ENCODE data around the gene C14orf180.

Gene C14orf180

DNA sequence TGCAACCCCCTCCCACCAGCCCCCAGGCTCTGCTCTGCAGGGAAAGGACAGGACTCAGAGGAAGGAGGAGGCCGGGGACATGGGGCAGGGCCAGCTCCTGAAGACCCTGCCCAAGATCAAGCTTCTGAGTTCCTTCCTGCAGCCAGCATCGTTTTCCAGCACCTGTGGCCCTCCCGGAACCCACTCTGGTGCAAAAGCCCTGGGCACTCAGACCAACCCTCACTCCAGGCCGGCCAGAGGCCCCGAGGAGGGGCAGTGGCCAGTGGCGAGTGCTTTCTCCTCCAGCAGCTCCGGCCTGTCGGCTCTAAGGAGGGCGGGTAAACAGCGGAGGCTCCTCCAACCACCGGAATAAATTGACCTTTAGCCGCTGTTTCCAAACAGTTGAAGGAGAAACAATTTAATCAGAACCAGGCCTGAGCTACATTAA, 14.2 kb downstream of the C14orf180 start:
- DNase-seq (ENCODE audit: low read depth): no peak

DNA sequence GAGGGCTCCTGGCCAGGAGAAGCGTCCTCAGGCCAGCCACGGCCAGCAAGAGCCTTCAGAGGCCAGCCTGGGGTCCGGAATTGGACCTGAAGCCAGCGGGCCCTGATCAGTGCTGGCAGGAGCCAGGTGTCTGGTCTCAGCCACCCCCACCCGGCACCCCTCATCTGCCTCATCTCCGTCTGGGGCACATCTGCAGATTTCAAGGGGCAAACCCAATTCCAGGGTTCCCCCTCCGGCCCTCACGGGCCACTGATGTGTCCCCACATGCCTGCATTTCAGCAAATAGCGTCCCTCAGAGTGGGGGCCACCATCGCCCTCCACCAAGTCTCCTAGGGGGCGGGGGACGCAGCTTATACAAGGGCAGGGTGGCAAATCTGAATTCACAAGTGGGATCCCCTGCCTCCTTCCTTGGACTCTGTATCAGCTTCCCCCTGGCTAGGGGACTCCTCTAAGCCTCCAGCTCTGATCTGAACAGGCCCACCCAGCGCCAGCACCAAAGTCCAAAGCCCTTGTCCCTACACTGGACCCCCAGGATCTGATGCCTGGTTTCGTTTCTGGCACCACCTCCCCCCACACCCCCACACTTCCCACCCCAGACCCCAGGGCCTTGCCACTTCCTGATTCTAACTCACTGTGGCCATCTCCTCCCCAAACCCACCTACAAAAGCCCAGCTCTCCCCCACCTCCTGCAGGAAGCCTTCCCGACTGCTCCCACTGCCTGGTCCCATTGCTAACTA, 14.9 kb downstream of the C14orf180 start:
- DNase-seq (ENCODE audit: low read depth): no peak

DNA sequence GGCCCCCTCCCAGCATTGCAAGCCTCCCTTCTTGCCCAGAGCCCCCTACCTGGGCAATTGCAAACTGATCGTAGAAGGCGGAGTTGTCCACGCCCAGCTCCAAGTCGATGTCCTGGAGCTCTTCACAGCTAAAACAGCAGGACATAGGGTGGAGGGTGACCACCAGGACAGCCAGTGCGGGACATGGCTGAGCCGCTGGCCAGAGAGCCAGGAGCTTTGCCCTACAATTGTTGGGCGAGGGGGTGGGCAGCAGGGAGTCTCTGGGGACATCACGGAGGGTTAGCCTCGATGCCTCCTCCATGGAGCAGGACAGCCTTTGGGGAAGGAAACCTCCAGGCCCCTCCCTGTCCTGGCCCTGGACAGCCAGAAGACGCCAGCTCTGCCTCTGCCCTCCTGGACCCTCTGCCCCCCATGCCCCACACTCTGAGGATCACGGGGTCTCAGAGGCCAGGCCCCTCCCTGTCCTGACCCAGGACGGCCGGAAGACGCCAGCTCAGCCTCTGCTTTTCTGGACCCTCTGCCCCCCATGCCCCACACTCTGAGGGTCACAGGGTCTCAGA, 15.6 kb downstream of the C14orf180 start:
- no peak for DNase-seq (ENCODE audit: low read depth)

DNA sequence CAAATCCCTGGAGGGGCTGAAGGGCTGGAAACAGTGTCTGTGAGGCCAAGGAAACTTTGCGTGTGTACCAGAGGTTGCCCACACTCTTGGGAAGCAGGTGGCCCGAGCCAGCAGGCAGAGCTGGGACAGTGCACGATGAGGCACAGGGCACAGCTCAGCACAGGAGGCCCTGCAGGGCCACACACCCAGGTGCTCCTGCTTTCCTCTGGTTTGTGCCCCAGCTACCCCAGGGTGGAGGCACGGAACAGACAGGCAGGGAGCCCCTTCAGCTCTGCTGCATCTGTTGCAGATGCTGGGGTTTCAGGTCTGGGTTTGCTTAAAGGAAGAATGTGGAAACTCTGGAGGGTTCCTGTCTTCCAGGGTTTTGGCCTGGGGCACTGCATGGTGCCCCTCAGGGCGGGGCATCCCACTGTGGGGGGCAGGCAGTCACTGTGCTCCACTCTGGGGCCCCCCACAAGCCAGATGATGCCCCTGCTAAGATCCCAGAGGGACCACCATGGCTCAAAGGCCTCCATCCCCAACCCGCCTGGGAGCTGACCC, 16.4 kb downstream of the C14orf180 start:
- no peak for DNase-seq (ENCODE audit: low read depth)

DNA sequence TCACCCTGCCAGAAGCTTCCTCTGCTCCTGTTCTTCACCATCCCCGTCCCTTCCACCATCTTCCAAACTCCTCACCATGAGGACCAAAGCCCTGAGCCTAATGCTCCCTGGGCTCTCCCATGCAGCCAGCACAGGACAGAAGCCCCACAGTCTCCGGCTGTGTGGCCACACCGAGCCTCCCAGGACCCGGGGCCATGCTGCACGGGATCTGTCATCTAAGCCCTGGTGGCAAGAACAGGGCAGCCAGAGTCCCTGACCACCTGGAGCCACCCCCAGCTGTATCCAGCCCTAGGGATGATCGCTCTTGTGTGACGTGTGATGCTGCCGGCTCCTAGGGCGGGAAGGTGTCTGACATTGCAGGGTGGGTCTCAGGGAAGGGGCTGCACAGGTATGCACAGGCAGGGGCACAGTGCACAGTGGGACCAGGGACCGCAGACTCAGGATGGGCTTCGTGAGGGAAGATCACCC, 16.9 kb downstream of the C14orf180 start:
- DNase-seq (ENCODE audit: low read depth): no peak

DNA sequence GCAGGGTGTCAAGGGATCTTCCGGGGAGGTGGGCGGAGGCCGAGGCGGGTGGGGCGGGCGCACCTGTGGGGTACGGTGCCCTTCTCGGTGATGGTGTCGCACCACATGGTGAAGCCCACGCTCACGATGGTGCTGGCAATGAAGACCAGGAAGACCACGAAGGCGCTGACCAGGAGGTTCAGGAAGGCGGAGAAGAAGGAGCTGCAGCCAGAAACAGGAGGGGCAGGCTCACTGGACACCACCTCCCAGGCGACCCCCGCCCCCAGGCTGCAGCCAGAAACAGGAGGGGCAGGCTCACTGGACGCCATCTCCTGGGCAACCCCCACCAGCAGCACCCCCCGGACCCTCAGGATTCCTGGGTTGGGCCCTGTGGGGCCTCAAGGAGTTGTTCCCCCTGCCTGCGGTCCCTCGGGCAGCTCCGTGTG, 17.4 kb downstream of the C14orf180 start:
- DNase-seq (ENCODE audit: low read depth): no peak

DNA sequence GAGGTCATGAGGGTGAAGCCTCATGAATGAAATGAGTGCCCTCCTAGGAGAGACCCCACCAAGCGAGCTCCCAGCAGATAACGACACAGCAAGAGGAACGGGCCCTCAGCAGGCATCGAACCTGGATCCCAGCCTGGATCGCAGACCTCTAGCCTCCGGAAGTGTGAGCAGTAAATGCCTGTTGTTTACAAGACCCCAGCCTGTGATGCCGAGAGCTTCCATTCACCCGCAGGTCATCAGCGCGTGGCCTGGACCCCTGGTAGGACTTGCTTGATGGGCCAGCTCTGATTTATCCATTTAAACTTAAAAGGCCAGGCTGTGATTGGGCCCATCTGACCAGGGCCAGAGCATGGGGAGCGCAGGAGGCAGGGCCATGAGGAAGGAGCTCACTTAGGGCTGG, 18.0 kb downstream of the C14orf180 start:
- DNase-seq (ENCODE audit: low read depth): no peak

DNA sequence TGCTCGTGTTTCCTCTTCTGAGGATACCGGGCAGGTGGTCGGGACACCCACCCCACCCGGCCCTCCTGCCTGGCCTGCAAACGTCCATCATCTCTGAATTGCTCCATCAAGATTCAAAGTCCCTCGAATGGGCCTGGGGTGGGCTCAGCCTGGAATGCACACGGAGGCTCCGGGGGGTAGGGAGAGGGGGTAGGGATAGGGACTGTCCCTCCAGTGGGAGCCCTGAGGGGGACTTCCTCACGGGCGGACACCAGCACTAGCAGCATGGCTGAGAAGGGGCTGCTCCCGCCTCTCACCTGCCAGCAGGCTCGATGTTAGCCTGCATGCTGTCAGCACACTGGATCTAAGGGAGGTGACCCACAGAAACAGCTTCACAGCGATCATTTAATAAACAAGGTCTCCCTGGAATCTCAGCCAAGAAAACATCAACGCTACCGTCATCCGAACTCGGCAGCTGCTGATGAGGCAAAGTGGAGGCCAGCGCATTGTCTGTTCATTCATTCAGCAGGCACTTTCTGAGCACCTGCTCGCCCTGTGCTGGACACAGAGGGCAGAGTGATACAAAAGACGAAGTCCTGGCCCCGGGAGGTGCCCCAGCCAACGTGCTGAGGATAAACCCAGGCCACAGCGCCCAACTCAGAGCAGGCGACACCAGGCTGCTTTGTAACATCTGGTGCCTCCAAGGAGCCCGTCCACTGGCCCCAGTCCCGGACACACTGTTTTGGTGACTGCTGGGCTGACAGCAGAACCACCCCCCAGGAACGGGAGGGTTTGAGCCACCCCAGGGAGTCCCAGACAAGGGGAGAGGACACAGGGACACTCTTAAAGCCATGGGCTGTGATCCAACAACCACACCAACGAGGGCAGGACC, 18.7 kb downstream of the C14orf180 start:
- DNase-seq (ENCODE audit: low read depth): no peak

DNA sequence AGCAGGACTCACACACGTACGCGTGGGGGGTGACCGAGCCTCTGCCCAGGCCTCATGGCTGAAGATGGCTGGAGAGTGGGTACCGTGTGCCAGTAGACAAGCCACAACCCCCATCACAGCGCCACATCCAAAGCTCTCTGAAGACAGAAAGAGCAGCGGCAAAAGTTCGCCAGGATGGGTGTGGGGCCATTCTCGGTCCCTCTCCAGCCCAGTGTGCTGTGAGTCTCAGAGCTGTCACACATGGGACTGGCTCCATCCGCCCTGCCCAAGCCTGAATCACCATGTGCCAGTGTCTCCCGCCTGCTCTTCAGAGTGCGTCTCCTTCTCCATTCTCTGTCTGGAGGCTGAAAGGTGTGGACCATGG, 19.3 kb downstream of the C14orf180 start:
- DNase-seq (ENCODE audit: low read depth): no peak

DNA sequence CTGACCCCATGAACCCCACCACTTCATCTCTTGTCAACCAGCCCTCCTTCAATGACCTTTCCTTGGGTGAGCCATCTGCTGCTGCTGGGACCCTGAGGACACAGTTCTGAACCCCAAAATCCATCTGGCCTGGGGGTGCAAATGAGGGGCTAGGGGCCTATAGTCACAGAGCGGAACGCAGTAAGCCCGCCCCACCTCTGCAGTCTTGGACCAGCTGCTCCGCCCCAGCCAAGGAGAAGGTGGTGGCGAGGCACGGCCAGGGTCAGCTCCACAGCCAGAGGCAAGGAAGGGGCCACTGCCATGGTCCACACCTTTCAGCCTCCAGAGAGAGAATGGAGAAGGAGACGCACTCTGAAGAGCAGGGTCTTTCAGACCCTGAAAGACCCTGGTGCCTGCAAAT, 19.9 kb downstream of the C14orf180 start:
- no peak for DNase-seq (ENCODE audit: low read depth)

DNA sequence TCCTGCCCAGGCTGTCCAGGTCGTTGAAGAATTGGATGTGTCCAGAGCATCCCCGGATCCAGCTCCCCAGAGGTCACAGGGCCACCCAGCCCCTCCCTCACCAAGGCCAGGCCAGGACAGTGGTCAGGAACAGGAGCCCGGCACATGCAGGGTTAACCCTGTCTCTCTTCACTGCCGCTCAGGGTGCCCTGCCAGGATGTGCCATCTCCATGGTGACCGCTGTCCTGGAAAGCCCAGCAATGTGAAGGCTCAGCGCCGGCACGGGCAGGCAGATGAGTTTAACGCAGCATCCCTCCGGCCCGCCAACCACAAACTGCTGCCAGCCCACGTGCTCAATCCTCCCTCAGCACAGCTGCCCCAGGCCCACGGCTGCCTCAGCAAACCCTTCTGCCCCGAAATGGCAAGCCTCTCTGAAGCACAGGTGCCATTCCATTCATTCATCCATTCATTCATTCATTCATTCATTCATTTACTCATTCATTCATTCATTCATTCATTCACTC, 20.6 kb downstream of the C14orf180 start:
- DNase-seq (ENCODE audit: low read depth): no peak

DNA sequence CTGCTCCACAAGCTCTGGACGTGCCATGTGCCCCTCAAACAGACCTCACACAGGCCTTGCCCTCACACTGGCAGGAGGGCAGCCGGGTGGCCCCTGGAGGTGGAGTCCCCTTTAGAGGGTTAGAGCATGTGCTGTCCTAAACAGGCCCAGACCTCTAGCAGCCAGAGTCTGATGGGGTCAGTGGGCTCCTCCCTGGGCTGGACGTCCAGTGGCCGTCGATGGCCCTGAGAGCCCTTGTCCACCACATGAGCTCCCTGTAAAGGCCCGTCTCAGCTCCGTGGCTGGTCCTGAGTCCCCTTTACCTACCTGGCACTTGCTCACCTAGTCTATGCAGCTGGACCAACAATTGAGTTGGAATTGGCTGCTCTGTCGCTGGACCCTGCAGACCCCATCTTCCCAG, 21.2 kb downstream of the C14orf180 start:
- DNase-seq (ENCODE audit: low read depth): no peak

DNA sequence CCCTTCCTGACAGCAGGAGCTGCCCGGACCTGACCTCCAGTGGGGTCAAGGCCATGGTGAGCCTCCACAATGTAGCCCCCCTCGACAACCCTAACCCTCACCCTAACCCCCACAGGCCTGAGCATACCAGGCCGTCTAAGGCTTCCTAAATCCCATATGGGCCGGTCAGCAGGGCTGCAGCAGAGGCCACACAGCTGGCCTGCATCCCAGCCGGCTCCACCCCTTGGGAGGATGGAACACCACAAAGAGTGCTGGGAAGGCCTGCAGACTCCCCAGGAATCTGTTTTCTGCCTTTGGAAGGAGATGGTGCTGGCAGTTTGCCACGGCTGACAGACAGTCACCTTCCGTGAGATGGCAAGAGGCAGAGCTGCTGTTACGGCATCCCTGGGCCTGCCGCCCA, 22.2 kb downstream of the C14orf180 start:
- DNase-seq (ENCODE audit: low read depth): no peak

DNA sequence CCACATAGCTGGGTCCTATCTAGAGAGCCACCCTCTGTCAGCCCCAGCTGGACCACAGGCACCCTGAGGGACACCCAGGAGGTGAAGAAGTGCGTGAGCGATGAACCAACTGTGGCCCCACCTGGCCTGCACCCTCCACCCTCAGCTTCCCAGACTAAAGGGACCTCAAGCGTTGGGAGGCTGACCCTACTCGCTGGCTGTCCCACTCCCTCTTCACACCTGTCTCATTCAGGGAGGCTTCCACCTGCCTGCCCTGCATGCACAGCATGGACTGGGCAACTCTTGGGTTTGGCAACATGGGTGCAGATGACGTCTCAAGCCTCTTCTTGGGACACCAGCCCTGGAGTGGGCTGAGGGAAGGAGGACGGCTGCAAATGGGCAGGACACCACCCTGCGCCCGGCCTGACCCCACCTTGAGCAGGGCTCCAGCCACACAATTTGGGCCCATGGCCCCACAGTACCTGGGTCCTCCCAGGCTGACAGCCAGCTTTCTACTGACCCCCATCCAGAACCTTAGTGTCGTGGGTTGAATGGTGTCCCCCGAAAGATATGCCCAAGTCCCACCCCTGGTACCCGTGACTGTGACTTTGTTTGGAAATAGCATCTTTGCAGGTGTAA, 22.9 kb downstream of the C14orf180 start:
- DNase-seq (ENCODE audit: low read depth): no peak

DNA sequence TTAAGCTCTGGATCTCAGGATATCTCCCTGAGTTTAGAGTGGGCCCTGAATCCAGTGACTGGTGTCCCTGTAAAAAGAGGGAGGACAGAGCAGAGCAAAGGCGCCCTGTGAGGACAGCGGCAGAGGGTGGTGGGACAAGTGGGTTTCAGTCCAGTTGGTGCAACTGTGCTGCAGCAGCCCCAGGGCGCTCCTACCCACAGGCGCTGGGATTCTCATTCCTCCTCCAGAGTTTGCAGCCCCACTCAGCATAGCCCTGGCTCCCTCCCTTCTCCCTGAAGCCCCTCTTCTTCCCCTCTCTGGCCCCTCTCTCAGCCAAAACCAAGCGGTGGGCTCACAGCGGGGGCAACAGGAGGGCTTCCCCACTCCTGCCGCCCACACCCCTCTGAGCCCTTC, 23.4 kb downstream of the C14orf180 start:
- DNase-seq (ENCODE audit: low read depth): no peak

DNA sequence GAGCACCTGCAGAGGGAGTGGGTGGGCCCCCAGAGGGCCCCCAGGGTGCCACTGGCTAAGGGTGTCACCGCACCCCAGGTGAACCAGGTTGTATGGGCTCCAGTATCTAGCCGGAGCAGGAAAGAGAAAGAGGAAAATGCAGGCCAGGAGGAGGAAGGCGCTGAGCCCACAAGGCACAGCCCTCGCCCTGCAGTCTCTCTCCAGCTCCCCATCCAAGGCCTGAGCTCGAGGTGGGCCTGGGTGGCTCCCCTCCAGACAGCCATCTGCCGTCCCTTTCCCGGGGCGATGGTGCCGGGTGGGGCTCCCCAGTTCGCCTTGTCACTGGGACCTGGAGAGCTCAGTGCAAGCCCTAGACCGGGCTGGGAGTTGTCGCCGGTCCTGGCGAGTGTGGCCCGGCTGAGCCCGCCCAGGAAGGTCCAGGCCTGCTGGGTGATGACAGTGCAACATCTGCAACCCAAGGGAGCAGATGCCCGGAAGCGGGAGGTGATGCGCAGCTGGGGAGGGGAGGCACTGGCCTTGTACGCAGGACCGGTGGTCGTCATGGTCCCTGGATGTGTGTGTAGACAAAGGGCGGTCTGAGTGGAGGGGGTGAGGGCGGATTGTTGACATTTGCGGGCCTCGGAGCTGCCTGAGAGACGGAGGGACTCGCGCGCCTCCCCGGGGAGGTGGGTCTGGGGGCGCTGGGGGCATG, 24.3 kb downstream of the C14orf180 start:
- no peak for DNase-seq (ENCODE audit: low read depth)

DNA sequence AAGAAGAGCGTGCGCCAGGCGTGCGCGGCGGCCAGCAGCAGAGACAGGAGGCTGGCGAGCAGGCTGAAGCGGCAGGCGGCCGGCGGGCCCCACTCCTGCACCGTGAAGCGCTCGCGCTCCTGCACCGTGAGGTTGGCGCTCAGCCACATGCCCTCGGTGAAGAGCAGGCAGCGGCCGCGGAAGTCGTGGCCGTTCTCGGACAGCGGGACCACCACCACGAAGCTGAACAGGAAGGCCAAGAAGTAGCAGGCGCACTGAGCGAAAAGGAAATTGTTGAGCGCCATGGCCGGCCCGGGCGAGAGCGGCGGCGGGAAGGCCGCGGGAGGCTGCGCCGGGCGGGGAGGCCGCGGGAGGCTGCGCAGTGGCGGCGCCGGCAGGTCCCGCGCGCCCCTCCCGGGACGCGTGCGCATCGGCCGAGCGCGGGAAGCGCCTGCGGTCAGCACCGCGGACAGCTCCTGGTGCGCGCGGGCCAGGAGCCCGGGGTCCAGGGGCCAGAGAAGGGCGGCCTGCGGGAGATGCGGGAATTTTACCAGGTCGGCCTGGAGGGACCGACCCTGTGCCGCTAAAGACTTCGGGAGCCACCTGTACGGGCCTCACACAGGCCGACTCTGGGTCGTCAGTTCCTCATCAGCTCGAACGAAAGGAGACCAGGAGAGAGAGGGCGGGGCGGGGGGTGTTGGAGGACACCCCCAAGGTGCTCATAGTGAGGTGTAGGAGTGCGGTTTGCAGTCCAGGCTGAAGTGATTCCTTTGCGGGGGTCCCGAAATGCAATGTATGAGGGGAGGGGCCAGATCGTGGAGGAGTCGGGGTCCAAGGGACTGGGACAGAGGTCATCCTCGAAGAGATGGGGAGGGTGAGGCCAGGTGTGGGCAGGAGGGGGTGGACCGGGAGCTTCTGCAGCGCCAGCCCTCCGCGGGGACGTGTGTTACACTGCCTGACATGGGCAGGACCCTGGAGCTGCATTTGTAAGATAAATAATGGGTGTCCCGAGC, 25.2 kb downstream of the C14orf180 start, which contains the start of gene TMEM179:
TMEM179 (minus strand) TSS at position 315 of the 992 bp plus-strand sequence; CDS start at position 284, 31 bp downstream.
- DNase-seq (ENCODE audit: low read depth): no peak

DNA sequence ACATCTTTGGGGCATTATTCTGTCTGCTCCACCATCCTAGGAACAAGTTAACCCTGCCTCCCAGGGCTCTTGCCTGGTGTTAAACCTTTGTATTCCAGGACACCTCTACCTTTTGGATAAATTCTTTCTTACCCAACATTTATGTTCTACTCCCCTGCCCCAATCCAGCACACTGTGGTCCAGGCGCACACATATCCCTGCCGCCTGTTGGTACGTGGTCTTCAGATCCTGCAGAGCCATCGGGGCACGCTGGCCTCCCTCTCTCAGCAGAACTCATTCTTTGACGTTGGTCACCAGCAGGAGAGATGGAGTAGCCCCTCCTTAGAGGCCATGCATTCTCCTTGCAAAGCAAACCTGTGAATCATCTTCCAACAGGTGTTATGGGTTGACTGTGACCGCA, 30.1 kb downstream of the C14orf180 start:
- no peak for DNase-seq (ENCODE audit: low read depth)

DNA sequence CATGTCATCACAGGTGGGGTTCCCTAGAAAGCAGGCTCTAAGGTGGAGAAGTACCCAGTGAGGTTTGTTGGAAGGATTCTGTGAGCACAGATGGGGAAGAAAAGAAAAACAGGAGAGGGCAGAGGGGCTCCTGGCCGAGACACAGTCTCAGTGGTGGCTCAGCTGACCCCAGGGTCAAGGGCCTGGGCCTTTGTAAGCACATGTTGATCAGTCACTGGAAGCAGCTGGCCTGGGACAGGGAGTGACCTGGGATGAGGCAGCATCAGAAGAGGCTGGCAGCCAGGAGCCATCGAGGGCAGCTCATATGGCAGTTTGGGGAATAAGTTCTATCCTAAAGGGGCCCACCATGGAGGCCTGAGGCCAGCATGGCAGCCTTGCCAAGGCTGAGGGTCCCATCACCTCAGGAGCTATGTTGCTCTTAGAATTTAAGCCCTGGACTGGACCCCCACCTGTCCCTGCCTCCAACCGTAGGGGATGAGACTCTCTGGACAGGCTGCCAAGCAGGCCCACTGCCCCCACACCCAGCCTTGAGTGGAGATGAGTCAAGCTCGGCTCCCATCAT, 31.3 kb downstream of the C14orf180 start:
- no peak for DNase-seq (ENCODE audit: low read depth)

DNA sequence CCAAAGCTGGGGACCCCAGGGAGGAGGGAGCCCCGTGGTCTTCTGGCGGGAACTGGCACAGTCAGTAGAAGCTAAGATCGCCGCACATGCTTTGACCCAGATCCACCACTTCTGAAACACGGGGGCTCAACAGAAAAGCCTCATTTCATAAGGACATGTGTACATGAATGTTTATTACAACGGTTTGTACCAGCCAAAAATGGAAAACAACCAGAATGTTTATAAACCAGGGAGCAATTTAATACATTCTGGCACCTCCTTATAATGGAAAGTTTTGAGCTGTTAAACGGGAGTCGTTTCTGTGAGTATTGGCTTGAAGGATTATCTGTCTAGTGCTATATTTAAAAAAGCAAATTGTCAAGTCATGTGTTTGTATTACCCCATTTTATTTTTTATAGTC, 32.3 kb downstream of the C14orf180 start:
- no peak for DNase-seq (ENCODE audit: low read depth)
